T47D (cell line): ENCODE results near the gene CXXC1.

Source experiments
- DNase-seq, 2 experiments: peaks; one replicate each; pipeline versions ENCODE4 v3.0.0 to v3.0.0-alpha.2; 2011 to 2012; ENCODE audit warnings: low read depth in 1 of 2, low spot score in 1 of 2
- JUND ChIP-seq: IDR thresholded peaks from 2 replicates; pipeline ENCODE4 v1.6.1; 2012; ENCODE audit warnings: low read depth
- in situ Hi-C: cut with HindIII; loops from 2 replicates; pipeline ENCODE4 v1.10.0; 2016; ENCODE audit warnings: low sequenced_read_pairs, low pct_unique_long_range_greater_than_20kb

The CXXC1 gene

GRCh38 chr18:50287028-50287440, 458 bp downstream of the CXXC1 start:
- no peak for TF ChIP-seq JUND
- in situ Hi-C loops: no loop called here
- DNase-seq: no peak

- no peak for TF ChIP-seq JUND
- in situ Hi-C loops: no loop called here
- peak in 1 of 2 experiments; percentile 5 for DNase-seq
These were observed 983 bp downstream of the CXXC1 start for GRCh38 chr18:50286391-50287027.

GRCh38 chr18:50285631-50286321, 1.7 kb downstream of the CXXC1 start:
- DNase-seq: no peak
- in situ Hi-C loops: no loop called here
- TF ChIP-seq JUND: no peak

GRCh38 chr18:50285071-50285470, 2.4 kb downstream of the CXXC1 start:
- in situ Hi-C loops: no loop called here
- no peak for TF ChIP-seq JUND
- no peak for DNase-seq

- no peak for TF ChIP-seq JUND
- in situ Hi-C loops: no loop called here
- no peak for DNase-seq
These were observed 3.1 kb downstream of the CXXC1 start for GRCh38 chr18:50284255-50284885.

- no peak for TF ChIP-seq JUND
- in situ Hi-C loops: no loop called here
- DNase-seq: no peak
These were observed 3.9 kb downstream of the CXXC1 start for GRCh38 chr18:50283469-50284209.

- no peak for TF ChIP-seq JUND
- in situ Hi-C loops: no loop called here
- no peak for DNase-seq
These were observed 4.8 kb downstream of the CXXC1 start for GRCh38 chr18:50282521-50283335.

GRCh38 chr18:50281972-50282520, 5.4 kb downstream of the CXXC1 start:
- in situ Hi-C loops: no loop called here
- no peak for DNase-seq
- TF ChIP-seq JUND: no peak

GRCh38 chr18:50281295-50281971, 6.1 kb downstream of the CXXC1 start, which contains the start of gene MBD1:
MBD1 (minus strand) TSS chr18:50281523; CDS start chr18:50279992, 1,531 bp downstream.
- TF ChIP-seq JUND: no peak
- in situ Hi-C loops: no loop called here
- peak; percentile 89 to 97 for DNase-seq

GRCh38 chr18:50280707-50281294, 6.7 kb downstream of the CXXC1 start:
- no peak for TF ChIP-seq JUND
- in situ Hi-C loops: no loop called here
- DNase-seq: no peak

GRCh38 chr18:50279752-50280151, 7.7 kb downstream of the CXXC1 start:
- no peak for TF ChIP-seq JUND
- DNase-seq: no peak
- in situ Hi-C loops: no loop called here
